ENCODE data around the gene ZNF559. TPM values are rescaled to one million over a fixed set of nuclear protein-coding genes. Genes with fewer than 3 reads are reported as not detected.
A peak's percentile ranks its signal among the peaks of the same experiment; 100 is the strongest.

Gene ZNF559
- polyA plus RNA-seq, 2 of the 4 experiments (the other 2 are of a cell fraction) = 4.6 to 16.2 TPM

- no peaks in the 10 kb centered on the region for H3K4me1 ChIP-seq
- DNase-seq (ENCODE audit: low read depth in 1 of 2, low spot score in 1 of 2) (no peak), ATAC-seq (no peak), FAIRE-seq (no peak)
- no peak for TF ChIP-seq HEYL (CRISPR knock-in tag; IDR thresholded peaks at IDR 0.05)
- TF ChIP-seq E2F6 (IDR thresholded peaks at IDR 0.05; ENCODE audit: borderline replicate concordance, low read depth) = no peak
- TF ChIP-seq PBX3 (IDR thresholded peaks at IDR 0.05) = no peak
- no peak for TF ChIP-seq ZFP36 (IDR thresholded peaks at IDR 0.05; ENCODE audit: borderline replicate concordance, partially characterized antibody)
- no peak for TF ChIP-seq EP300 (IDR thresholded peaks at IDR 0.05)
- TF ChIP-seq MAFK (IDR thresholded peaks at IDR 0.05; ENCODE audit: partially characterized antibody) = no peak
- no peak for TF ChIP-seq PHF8 (IDR thresholded peaks at IDR 0.05; ENCODE audit: borderline replicate concordance, low read depth)
- no peak for TF ChIP-seq RARB (CRISPR knock-in tag; IDR thresholded peaks at IDR 0.05)
- TF ChIP-seq HDAC2 (IDR thresholded peaks at IDR 0.05) = no peak
- H3K4me2 ChIP-seq = peak overlapping the region; percentile 77
- CTCF ChIA-PET = no interaction called here
- H3K9me3 ChIP-seq = peaks cover 39% of the 10 kb centered on the region
- POLR2A ChIA-PET = no interaction called here
- 78% methylated on average over 10 of the region's 10 CpGs for WGBS (ENCODE audit: missing lambda C conversion rate)
- H3K4me3 ChIP-seq = no peak overlapping the region; the same call in 2 of the 3 replicates
- no peak overlapping the region for H3K27ac ChIP-seq
These were observed 15.7 kb upstream of the ZNF559 start for GRCh38 chr19:9308091-9308770.

GRCh38 chr19:9309139-9309973 is 14.6 kb upstream of the ZNF559 start, which contains the start of gene ZNF699:
Gene ZNF699, minus strand, starts transcription at chr19:9309838. Its CDS starts 4,719 bp downstream, at chr19:9305119.
- TF ChIP-seq TP53 (CRISPR knock-in tag; IDR thresholded peaks at IDR 0.05) = no peak
- TF ChIP-seq PHF8 (IDR thresholded peaks at IDR 0.05; ENCODE audit: borderline replicate concordance, low read depth) = peak; percentile 70
- CTCF ChIA-PET = interaction anchor here (1.1 kb wide), 1 partner anchor 14 kb away, joined by 4 read pairs; the partner anchor contains the start of gene ZNF559
- Histone ChIP-seq H3K4me3 (peak within 1 kb of the TSS; percentile 78), H3K27ac (peak within 1 kb of the TSS; percentile 73 to 88), H3K4me1 (no peaks in the 10 kb centered on the region), H3K9me3 (peaks cover 39% of the 10 kb centered on the region), H3K4me2 (peak within 1 kb of the TSS; percentile 77)
- 0% methylated on average over 14 of the region's 63 CpGs for WGBS (ENCODE audit: missing lambda C conversion rate)
- DNase-seq (ENCODE audit: low read depth in 1 of 2, low spot score in 1 of 2) (peak; percentile 64 to 98), ATAC-seq (peak; percentile 93 to 96), FAIRE-seq (no peak)
- POLR2A ChIA-PET = no interaction called here

GRCh38 chr19:9309974-9310446 is 14.0 kb upstream of the ZNF559 start:
- FAIRE-seq = no peak
- CTCF ChIA-PET = interaction anchor here (1.1 kb wide), 1 partner anchor 14 kb away, joined by 4 read pairs; the partner anchor contains the start of gene ZNF559

More at GRCh38 chr19:9309974-9310446, 14.0 kb upstream of the ZNF559 start:
- peaks cover 39% of the 10 kb centered on the region for H3K9me3 ChIP-seq
- H3K4me2 ChIP-seq = peak overlapping the region; percentile 77
- POLR2A ChIA-PET = no interaction called here
- peak overlapping the region; percentile 78 for H3K4me3 ChIP-seq
- no peaks in the 10 kb centered on the region for H3K4me1 ChIP-seq
- TF ChIP-seq TFCP2L1 (CRISPR knock-in tag; IDR thresholded peaks at IDR 0.05) (no peak), EP300 (IDR thresholded peaks at IDR 0.05) (no peak), CTCF (IDR thresholded peaks at IDR 0.05) (no peak)
- peak; percentile 90 to 93 for ATAC-seq
- peak overlapping the region; percentile 73 to 88 for H3K27ac ChIP-seq
- peak; percentile 73 to 94 for DNase-seq (ENCODE audit: low read depth in 1 of 2, low spot score in 1 of 2)
- WGBS (ENCODE audit: missing lambda C conversion rate) = 1% methylated on average over 11 of the region's 13 CpGs
